HG03095 (cell line): Measurements from ENCODE around the gene MRPL54.
"Not testable (repeated sequence)": the region's sequence is repeated elsewhere in the genome, so short reads cannot be mapped to it uniquely, and the experiment has no call there.

Source experiments
- ATAC-seq: cut with Tn5 transposase; IDR thresholded peaks from one replicate; pipeline ENCODE4 v1.9.1; 2021; ENCODE audit warnings: moderate library complexity; ENCODE audit not compliant: unreplicated experiment

Gene MRPL54

GRCh38 chr19:3807574-3808354 is 45.3 kb downstream of the MRPL54 start:
- ATAC-seq: no peak

DNA sequence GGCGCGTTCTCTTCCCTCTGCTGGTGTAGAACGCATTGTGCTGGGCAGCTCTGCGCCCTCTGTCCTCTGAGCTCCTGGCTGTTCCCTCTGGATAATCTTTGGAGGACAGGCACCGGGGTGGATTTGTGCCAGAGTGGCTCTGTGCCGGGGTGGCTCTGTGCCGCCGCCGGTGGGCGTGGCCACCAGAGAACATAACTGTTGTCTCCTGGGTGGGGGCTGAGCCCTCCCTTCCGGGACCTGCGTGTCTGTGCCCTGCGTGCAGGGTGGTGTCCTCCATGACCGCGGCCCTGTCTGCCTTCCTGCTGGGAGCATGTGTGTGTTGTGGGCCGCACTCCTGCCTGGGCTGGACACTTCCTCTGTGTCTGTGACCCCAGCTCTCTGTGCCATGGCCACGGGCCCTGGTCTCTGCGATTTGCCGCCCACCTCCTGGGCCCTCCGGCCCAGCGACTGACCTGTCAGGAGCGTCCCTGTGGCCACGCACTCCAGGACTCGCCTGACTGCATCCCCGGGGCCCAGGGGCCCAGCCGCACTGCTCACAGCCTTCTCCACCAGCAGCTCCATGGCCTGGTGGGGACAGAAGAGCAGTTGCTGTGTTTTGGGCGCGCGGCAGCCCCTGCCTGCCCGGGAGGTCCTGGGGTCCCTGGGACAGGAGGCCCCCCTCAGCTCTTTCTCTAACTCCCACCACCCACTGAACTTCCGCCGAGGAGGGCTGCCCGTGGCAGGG is 46.1 kb downstream of the MRPL54 start:
- ATAC-seq: no peak

DNA sequence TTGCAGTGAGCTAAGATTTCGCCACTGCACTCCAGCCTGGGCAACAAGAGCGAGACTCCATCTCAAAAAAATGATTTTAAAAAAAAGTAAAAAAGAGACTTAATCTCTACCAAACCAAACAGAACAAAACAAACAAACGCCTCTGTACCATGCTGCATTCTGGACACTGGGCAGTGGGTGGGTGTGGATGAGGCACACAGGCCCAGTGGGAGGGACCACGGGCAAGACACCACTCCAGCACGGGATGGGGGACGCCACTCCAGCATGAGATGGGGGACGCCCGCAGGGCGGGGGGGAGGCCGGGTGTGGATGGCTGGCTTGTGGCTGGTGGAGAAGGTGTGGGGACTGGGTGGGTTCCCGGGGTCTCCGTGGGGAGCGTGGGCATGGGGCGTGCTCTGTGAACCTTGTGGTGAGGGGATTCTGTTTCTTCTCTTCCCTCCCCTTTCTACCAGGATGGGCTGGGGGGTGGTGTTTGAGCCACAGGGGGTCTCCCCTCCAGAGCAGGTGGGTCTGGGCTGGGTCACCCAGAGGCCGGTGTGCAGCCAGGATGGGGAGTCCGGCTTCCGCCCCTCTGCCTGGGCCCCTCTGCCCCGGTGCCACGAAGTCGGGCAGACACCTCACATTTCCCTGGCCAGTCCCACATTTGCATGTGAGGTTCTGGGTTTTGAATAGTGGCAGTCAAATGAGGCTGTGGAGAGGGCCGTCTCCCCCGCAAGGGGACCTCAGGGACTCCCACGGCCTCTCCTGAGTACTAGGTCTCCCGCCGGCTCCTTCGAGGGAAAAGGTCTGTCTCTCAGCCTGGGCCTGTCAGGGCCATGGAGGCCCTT is 47.6 kb downstream of the MRPL54 start:
- ATAC-seq: no peak

GRCh38 chr19:3810708-3811355 is 48.4 kb downstream of the MRPL54 start:
- no peak for ATAC-seq

DNA sequence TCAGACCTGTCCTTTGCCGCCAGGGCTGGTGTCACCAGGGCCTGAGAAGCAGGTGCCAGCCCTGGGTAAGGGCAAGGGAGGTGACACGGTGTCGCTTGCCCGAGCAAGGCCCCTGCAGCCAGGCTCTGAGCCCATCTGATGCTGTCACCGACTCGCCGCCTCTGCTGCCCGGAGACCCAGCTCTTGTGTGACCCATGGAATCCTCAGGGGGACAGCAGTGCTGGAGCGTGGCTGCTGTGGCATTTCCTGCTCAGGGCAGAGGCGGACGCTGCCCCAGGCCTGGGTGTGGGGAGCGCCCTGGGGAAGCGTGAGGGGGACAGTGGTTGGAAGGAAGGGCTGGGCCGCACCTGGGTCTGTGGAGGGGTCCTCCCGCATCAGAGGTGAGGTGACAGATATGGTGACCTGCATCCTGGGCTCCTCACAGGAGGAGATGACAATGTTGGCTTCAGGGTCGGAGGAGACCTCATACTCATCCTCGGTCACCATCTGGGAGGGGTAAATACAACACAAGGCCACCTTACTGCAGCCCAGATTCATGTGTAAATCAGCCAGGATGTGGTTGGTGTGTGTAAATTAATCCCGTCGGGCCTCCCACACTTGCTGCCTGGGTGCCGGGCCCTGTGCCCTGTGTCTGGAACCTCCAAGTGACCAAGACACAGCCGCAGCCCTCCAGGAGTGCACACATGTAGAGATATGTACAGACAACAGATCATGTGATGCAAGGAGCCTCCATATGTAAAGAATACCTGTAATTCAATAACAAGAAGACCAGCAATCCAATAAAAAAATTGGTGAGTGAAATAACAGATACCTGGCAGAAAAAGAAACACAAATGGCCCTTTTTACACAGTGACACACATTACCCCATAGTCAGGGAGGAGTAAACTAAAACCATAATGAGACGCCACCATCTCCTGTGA is 51.3 kb downstream of the MRPL54 start:
- no peak for ATAC-seq

DNA sequence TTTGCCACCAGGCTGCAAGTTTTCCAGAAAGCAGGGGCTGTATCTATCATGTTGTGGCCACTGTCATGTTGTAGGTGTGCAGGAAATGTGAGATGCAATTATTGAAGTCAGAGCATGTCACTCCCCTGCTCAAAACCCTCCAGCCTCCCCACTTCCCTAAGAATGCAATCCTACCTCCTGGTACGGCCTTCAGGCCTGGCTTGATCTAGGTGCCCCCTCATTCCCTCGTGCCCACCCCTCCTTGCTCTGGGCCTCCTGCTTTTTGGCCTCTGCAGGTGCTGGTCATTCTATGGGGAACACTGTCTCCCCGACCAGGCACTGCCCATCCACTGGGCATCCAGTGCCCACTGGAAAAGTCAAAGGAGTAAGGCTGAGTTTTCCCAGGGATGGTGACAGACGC is 52.2 kb downstream of the MRPL54 start:
- no peak for ATAC-seq

- ATAC-seq: not testable (repeated sequence)
Observed at GRCh38 chr19:3816148-3816547, 53.7 kb downstream of the MRPL54 start.

- ATAC-seq: no peak
Observed at GRCh38 chr19:3816566-3817218, 54.2 kb downstream of the MRPL54 start.
